H1 (cell line): ENCODE measurements around the gene ACADSB. TPM values are rescaled to one million over a fixed set of nuclear protein-coding genes. Genes with fewer than 3 reads are reported as not detected.

Source experiments
- PHF8 ChIP-seq: fragments of 200-600 bp; sonication (generic); conservative IDR thresholded peaks from 2 replicates; pipeline ENCODE4 v1.7.1; 2012; ENCODE audit warnings: low read depth, mild to moderate bottlenecking, inconsistent platforms, low read length, moderate library complexity
- POLR2AphosphoS5 ChIP-seq: IDR thresholded peaks from 2 replicates; pipeline ENCODE4 v1.6.1; 2011; ENCODE audit warnings: low read depth, low read length
- RAD21 ChIP-seq, 2 experiments: IDR thresholded peaks in 1 of 2; conservative IDR thresholded peaks in 1 of 2; 2 replicates each; pipeline ENCODE4 v1.6.1; 2011; ENCODE audit warnings: low read depth in 2 of 2, low read length in 2 of 2, improper control_type of control experiment in 1 of 2, inconsistent platforms in 1 of 2, mild to moderate bottlenecking in 1 of 2, moderate library complexity in 1 of 2
- SP1 ChIP-seq: IDR thresholded peaks from 2 replicates; pipeline ENCODE4 v1.6.1; 2011; ENCODE audit warnings: low read depth, low read length
- SP2 ChIP-seq: IDR thresholded peaks from 2 replicates; pipeline ENCODE4 v1.6.1; 2012; ENCODE audit warnings: mild to moderate bottlenecking, low read length, inconsistent platforms
- polyA plus RNA-seq, 7 experiments: library from polyadenylated mRNA; depleted of rRNA in 3 of 7; stranded (reverse) in 5 of 7; unstranded in 2 of 7; fragments of >200 nt in 5 of 7; fragments of 200-250 nt in 2 of 7; gene quantifications; 1 replicate in 5 of 7; 2 replicates in 1 of 7; 4 replicates in 1 of 7; pipeline versions ENCODE4 v1.2.1 to v1.2.3, GENCODE V29; 2011 to 2013; ENCODE audit warnings: missing spikeins in 2 of 7, mixed read lengths in 2 of 7
- total RNA-seq: library from RNA; stranded (reverse); fragmentation: NEBNext Ultra II Directional; extraction: Animal tissue kit (Norgen Biotek cat#: 25700); gene quantifications from 2 replicates; pipeline ENCODE4 v1.2.1, GENCODE V29; 2021
- TF ChIP-seq, protein P1 (sequence below): fragments of 300-600 bp; sonication (generic); IDR thresholded peaks from 2 replicates; pipeline ENCODE4 v1.7.1; 2012; ENCODE audit warnings: low read length, moderate library complexity, mild to moderate bottlenecking, inconsistent platforms; ENCODE audit not compliant: insufficient replicate concordance
- TF ChIP-seq, protein P2 (sequence below): IDR thresholded peaks from 2 replicates; pipeline ENCODE4 v1.6.1; 2011; ENCODE audit warnings: low read length, improper control_type of control experiment

Gene ACADSB
- total and polyA plus RNA-seq, 2 of the 8 experiments (the other 6 are each of a cell fraction or from before 2014, with no cell fraction given) = 5.6 to 11.2 TPM

DNA sequence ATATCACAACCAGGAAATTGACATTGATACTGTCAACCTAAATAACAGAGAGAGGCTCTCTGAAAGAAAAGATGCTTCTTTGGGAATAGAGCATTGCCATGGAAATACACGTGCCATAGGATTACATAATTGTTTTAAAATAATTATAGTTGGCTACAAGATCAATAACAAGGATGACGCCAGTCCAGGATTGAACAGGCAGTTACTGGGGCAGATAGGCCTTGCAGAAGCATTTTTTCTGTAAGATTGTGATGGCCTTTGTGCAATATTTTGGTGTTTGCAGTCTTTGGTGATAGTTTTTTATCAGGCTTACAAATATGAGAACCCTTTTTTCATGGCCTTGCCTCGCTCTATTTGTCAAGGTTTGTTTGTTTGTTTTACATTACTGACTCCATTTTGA is 10.5 kb downstream of the ACADSB start (continued):
- TF ChIP-seq, protein P1, sequence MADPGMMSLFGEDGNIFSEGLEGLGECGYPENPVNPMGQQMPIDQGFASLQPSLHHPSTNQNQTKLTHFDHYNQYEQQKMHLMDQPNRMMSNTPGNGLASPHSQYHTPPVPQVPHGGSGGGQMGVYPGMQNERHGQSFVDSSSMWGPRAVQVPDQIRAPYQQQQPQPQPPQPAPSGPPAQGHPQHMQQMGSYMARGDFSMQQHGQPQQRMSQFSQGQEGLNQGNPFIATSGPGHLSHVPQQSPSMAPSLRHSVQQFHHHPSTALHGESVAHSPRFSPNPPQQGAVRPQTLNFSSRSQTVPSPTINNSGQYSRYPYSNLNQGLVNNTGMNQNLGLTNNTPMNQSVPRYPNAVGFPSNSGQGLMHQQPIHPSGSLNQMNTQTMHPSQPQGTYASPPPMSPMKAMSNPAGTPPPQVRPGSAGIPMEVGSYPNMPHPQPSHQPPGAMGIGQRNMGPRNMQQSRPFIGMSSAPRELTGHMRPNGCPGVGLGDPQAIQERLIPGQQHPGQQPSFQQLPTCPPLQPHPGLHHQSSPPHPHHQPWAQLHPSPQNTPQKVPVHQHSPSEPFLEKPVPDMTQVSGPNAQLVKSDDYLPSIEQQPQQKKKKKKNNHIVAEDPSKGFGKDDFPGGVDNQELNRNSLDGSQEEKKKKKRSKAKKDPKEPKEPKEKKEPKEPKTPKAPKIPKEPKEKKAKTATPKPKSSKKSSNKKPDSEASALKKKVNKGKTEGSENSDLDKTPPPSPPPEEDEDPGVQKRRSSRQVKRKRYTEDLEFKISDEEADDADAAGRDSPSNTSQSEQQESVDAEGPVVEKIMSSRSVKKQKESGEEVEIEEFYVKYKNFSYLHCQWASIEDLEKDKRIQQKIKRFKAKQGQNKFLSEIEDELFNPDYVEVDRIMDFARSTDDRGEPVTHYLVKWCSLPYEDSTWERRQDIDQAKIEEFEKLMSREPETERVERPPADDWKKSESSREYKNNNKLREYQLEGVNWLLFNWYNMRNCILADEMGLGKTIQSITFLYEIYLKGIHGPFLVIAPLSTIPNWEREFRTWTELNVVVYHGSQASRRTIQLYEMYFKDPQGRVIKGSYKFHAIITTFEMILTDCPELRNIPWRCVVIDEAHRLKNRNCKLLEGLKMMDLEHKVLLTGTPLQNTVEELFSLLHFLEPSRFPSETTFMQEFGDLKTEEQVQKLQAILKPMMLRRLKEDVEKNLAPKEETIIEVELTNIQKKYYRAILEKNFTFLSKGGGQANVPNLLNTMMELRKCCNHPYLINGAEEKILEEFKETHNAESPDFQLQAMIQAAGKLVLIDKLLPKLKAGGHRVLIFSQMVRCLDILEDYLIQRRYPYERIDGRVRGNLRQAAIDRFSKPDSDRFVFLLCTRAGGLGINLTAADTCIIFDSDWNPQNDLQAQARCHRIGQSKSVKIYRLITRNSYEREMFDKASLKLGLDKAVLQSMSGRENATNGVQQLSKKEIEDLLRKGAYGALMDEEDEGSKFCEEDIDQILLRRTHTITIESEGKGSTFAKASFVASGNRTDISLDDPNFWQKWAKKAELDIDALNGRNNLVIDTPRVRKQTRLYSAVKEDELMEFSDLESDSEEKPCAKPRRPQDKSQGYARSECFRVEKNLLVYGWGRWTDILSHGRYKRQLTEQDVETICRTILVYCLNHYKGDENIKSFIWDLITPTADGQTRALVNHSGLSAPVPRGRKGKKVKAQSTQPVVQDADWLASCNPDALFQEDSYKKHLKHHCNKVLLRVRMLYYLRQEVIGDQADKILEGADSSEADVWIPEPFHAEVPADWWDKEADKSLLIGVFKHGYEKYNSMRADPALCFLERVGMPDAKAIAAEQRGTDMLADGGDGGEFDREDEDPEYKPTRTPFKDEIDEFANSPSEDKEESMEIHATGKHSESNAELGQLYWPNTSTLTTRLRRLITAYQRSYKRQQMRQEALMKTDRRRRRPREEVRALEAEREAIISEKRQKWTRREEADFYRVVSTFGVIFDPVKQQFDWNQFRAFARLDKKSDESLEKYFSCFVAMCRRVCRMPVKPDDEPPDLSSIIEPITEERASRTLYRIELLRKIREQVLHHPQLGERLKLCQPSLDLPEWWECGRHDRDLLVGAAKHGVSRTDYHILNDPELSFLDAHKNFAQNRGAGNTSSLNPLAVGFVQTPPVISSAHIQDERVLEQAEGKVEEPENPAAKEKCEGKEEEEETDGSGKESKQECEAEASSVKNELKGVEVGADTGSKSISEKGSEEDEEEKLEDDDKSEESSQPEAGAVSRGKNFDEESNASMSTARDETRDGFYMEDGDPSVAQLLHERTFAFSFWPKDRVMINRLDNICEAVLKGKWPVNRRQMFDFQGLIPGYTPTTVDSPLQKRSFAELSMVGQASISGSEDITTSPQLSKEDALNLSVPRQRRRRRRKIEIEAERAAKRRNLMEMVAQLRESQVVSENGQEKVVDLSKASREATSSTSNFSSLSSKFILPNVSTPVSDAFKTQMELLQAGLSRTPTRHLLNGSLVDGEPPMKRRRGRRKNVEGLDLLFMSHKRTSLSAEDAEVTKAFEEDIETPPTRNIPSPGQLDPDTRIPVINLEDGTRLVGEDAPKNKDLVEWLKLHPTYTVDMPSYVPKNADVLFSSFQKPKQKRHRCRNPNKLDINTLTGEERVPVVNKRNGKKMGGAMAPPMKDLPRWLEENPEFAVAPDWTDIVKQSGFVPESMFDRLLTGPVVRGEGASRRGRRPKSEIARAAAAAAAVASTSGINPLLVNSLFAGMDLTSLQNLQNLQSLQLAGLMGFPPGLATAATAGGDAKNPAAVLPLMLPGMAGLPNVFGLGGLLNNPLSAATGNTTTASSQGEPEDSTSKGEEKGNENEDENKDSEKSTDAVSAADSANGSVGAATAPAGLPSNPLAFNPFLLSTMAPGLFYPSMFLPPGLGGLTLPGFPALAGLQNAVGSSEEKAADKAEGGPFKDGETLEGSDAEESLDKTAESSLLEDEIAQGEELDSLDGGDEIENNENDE = no peak
- TF ChIP-seq, protein P2, sequence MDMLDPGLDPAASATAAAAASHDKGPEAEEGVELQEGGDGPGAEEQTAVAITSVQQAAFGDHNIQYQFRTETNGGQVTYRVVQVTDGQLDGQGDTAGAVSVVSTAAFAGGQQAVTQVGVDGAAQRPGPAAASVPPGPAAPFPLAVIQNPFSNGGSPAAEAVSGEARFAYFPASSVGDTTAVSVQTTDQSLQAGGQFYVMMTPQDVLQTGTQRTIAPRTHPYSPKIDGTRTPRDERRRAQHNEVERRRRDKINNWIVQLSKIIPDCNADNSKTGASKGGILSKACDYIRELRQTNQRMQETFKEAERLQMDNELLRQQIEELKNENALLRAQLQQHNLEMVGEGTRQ = no peak
- TF ChIP-seq PHF8 (no peak), POLR2AphosphoS5 (no peak), SP2 (no peak), SP1 (no peak), RAD21 (IDR thresholded peaks at IDR 0.05 in 1 of 2, conservative IDR thresholded peaks at IDR 0.05 in 1 of 2; ENCODE audit: low read depth in 2 of 2, low read length in 2 of 2) (no peak)
- TF ChIP-seq, all 59 proteins: peak for 0
